ENCODE data around the gene BFSP1. TPM values are rescaled to one million over a fixed set of nuclear protein-coding genes. Genes with fewer than 3 reads are reported as not detected.

BFSP1 gene
- total and polyA plus RNA-seq, 2 of the 8 experiments (the other 6 are each of a cell fraction or from before 2014, with no cell fraction given): 1.5 to 2.5 TPM

- no peaks in the 10 kb centered on the region for H3K79me1 ChIP-seq (ENCODE audit: low read depth, low read length)
- no peaks in the 10 kb centered on the region for H3K79me2 ChIP-seq (ENCODE audit: control insufficient read depth in 1 of 2, insufficient read depth in 2 of 2, low read length in 2 of 2)
- H3K9ac ChIP-seq (replicated peaks in 1 of 4; ENCODE audit: extremely low read depth in 1 of 4, low read depth in 3 of 4, low read length in 3 of 4): no peak overlapping the region
- no peak overlapping the region for H3K14ac ChIP-seq (ENCODE audit: insufficient read length)
- no peak overlapping the region for H2BK15ac ChIP-seq (ENCODE audit: low read length)
- no peak overlapping the region for H3K23ac ChIP-seq (ENCODE audit: insufficient read length)
- H3K27ac ChIP-seq (ENCODE audit: low read depth, low read length): no peak overlapping the region
- no peaks in the 10 kb centered on the region for H4K20me1 ChIP-seq (replicated peaks in 1 of 2; ENCODE audit: control insufficient read depth in 1 of 2, insufficient read depth in 2 of 2, low read length in 2 of 2)
- H2AK5ac ChIP-seq (ENCODE audit: low read depth, low read length): no peak overlapping the region
- H4K5ac ChIP-seq (ENCODE audit: insufficient read length, low read depth, low read length): no peak overlapping the region
- H3K23me2 ChIP-seq (ENCODE audit: low read depth, low read length): no peaks in the 10 kb centered on the region
- H3K4me1 ChIP-seq (replicated peaks in 1 of 4; ENCODE audit: control insufficient read depth in 3 of 4, insufficient read depth in 4 of 4, low read length in 3 of 4): no peaks in the 10 kb centered on the region; a peak in 1 of 7 replicates
- no peaks in the 10 kb centered on the region for H3K9me3 ChIP-seq (ENCODE audit: insufficient read depth in 2 of 2, low read depth in 1 of 2, low read length in 1 of 2)
- CTCF ChIA-PET (ENCODE audit: partially characterized antibody): interaction anchor here (0.9 kb wide), 1 partner anchor 9 kb away, joined by 3 read pairs; no protein-coding TSS in a partner anchor
- H3K27me3 ChIP-seq (replicated peaks in 1 of 4; ENCODE audit: control insufficient read depth in 3 of 4, extremely low read depth in 1 of 4, insufficient read depth in 3 of 4, low read length in 3 of 4): no peaks in the 10 kb centered on the region
- H4K8ac ChIP-seq (ENCODE audit: extremely low read depth, insufficient read depth, low read length): no peak overlapping the region; the same call in 1 of the 2 replicates
- no peak overlapping the region for H2BK20ac ChIP-seq (ENCODE audit: low read length)
- no peak for FAIRE-seq
- no peak overlapping the region for H4K91ac ChIP-seq (replicated peaks; ENCODE audit: insufficient read length, low read length)
- 66% methylated on average over 3 of the region's 3 CpGs; no CpG with 5 or more reads in 1 of the 2 experiments for WGBS, 2 experiments (ENCODE audit: extremely low coverage in 1 of 2, insufficient coverage in 1 of 2, insufficient read length in 1 of 2, insufficient replicate concordance in 2 of 2, low coverage in 1 of 2, low lambda C conversion rate in 2 of 2, missing lambda C conversion rate in 1 of 2)
- no peak for DNase-seq (ENCODE audit: low read depth in 1 of 2, low spot score in 2 of 2)
- H3K18ac ChIP-seq (ENCODE audit: extremely low read depth, low read length): no peak overlapping the region
- H3K4ac ChIP-seq (replicated peaks; ENCODE audit: insufficient read length, low read depth, low read length): no peak overlapping the region
- no peak overlapping the region for H3K4me3 ChIP-seq (ENCODE audit: extremely low read depth in 1 of 4, insufficient read depth in 2 of 4, low read depth in 3 of 4, low read length in 4 of 4)
- no peak overlapping the region for H3K4me2 ChIP-seq (ENCODE audit: insufficient read depth in 1 of 2, low read depth in 2 of 2, low read length in 2 of 2)
- POLR2A ChIA-PET (ENCODE audit: partially characterized antibody): no interaction called here
- no peak overlapping the region for H2BK12ac ChIP-seq (ENCODE audit: low read depth, low read length)
- H3K56ac ChIP-seq (replicated peaks; ENCODE audit: insufficient read length, low read depth, low read length): no peak overlapping the region
- no peak overlapping the region for H2BK120ac ChIP-seq (replicated peaks; ENCODE audit: low read depth, low read length)
- no peak overlapping the region for H2AFZ ChIP-seq (ENCODE audit: low read length)
- no peak overlapping the region for H2BK5ac ChIP-seq (ENCODE audit: low read depth, low read length)
- no peaks in the 10 kb centered on the region for H3K36me3 ChIP-seq (ENCODE audit: control insufficient read depth in 2 of 4, insufficient read depth in 4 of 4, low read length in 3 of 4)
- no peak for TF ChIP-seq ATF2 (IDR thresholded peaks at IDR 0.05; ENCODE audit: low read length)
- no peak for TF ChIP-seq RFX5 (IDR thresholded peaks at IDR 0.05; ENCODE audit: borderline replicate concordance, low read depth, low read length)
- no peak for TF ChIP-seq TAF1 (IDR thresholded peaks at IDR 0.05; ENCODE audit: low read depth, low read length)
- no peak for TF ChIP-seq NRF1 (IDR thresholded peaks at IDR 0.05; ENCODE audit: low read depth, low read length)
- TF ChIP-seq KDM5A (IDR thresholded peaks at IDR 0.05; ENCODE audit: low read length): no peak
- TF ChIP-seq CHD2 (IDR thresholded peaks at IDR 0.05; ENCODE audit: low read length): no peak
- TF ChIP-seq SP4 (IDR thresholded peaks at IDR 0.05; ENCODE audit: low read length): no peak
- no peak for TF ChIP-seq CBX8 (IDR thresholded peaks at IDR 0.05; ENCODE audit: borderline replicate concordance, low read depth, low read length)
- no peak for TF ChIP-seq ASH2L (IDR thresholded peaks at IDR 0.05; ENCODE audit: low read length)
- TF ChIP-seq CREB1 (IDR thresholded peaks at IDR 0.05): no peak
- no peak for TF ChIP-seq RNF2 (IDR thresholded peaks at IDR 0.05; ENCODE audit: borderline replicate concordance, low read depth, low read length, missing control alignments, poor library complexity, severe bottlenecking)
- TF ChIP-seq GABPA (IDR thresholded peaks at IDR 0.05; ENCODE audit: borderline replicate concordance, insufficient read depth, low read length): no peak
- no peak for TF ChIP-seq CBX5 (IDR thresholded peaks at IDR 0.05; ENCODE audit: low read depth, low read length)
- TF ChIP-seq EZH2 (IDR thresholded peaks at IDR 0.05; ENCODE audit: low read depth, low read length, severe bottlenecking): no peak
Measured at GRCh38 chr20:17452441-17452840, 78.7 kb downstream of the BFSP1 start.
